Measurements from ENCODE around the gene CMTR1.

The CMTR1 gene

DNA sequence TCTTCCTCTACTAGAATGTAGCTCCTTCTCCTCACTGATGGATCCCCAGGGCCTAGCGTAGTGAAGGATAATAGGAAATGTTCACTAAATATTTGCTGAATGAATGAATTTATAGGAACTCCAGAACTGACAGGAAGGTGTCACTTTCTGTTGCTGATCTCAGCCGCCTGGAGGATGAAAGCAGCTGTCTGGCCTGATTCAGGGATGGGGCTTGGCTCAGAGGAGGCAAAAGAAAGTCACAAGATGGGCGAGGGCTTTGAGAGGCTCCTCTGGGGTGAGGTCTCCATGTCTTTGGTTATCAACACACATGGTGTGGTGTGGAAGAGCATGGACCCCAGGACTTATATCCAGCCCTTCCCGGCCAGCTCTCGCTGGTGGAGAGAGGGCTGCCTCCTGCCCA, 78.2 kb downstream of the CMTR1 start:
- TF ChIP-seq, protein P1, sequence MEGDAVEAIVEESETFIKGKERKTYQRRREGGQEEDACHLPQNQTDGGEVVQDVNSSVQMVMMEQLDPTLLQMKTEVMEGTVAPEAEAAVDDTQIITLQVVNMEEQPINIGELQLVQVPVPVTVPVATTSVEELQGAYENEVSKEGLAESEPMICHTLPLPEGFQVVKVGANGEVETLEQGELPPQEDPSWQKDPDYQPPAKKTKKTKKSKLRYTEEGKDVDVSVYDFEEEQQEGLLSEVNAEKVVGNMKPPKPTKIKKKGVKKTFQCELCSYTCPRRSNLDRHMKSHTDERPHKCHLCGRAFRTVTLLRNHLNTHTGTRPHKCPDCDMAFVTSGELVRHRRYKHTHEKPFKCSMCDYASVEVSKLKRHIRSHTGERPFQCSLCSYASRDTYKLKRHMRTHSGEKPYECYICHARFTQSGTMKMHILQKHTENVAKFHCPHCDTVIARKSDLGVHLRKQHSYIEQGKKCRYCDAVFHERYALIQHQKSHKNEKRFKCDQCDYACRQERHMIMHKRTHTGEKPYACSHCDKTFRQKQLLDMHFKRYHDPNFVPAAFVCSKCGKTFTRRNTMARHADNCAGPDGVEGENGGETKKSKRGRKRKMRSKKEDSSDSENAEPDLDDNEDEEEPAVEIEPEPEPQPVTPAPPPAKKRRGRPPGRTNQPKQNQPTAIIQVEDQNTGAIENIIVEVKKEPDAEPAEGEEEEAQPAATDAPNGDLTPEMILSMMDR (IDR thresholded peaks at IDR 0.05; ENCODE audit: poor library complexity, severe bottlenecking) = no peak
- H3K36me3 ChIP-seq (ENCODE audit: low read depth) = no peaks in the 10 kb centered on the region
- no peak for ATAC-seq (ENCODE audit: low read depth)
- no peak overlapping the region for H3K4me3 ChIP-seq (ENCODE audit: severe bottlenecking)
- no peaks in the 10 kb centered on the region for H3K9me3 ChIP-seq (ENCODE audit: severe bottlenecking)
- no peaks in the 10 kb centered on the region for H3K27me3 ChIP-seq (ENCODE audit: insufficient read depth, poor library complexity, severe bottlenecking)
- H3K27ac ChIP-seq (ENCODE audit: poor library complexity, severe bottlenecking) = no peak overlapping the region
- no peak for DNase-seq (ENCODE audit: low spot score)
- H3K4me1 ChIP-seq (ENCODE audit: insufficient read depth, poor library complexity, severe bottlenecking) = peaks cover 7% of the 10 kb centered on the region

DNA sequence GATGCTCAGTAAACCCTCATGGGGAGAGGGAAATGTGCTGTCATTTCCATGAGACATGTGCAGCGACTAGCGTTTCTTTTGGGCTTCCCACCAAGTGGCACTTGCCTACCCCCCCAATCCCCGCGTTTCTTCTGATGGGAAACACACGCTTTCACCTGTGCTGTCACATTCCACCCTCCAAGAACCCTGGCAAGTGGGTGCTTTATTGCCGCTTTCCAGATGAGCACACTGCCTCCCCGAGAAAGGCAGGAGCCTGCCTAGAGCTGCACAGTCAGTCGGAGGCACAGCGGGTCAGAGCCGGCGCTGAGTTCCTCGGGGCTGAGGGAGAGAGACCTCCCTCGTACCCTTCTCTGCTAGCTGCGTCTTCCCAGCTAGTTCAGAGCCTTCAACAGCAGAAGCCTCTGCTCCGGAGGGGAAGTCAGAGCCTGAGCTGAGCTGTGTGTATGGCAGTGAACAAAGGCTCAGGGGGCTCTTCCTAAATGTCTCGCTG, 78.9 kb downstream of the CMTR1 start:
- TF ChIP-seq, protein P1 (IDR thresholded peaks at IDR 0.05; ENCODE audit: poor library complexity, severe bottlenecking) = no peak

DNA sequence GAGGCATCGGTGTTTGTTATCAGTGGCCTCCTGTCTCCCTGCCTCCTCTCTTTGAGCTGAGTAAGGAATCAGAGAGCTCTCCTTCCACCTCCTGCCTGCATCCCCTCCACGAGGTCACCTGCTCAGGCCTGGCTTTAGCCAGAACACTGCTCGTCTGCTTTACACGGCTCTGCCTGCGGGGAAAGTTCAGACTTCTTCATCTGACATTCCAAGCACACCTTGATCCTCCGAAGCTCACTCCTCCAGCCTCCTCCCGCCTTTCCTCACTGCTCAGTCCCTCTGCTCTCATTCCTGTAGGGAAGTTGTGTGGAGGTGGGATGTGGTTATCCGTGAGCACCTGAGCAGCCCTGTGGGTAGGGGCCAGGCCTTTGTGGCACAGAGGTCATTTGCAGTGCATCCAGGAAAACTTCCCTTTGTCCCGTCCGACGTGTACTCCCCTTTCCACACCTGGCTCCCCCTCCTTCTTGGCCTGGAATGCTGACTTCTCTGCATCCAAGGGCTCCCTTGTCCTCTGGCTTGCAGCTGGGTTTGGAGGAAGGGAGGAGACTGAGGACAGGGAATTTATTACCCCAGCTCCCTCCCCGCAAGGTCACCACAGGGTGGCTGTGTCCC, 79.5 kb downstream of the CMTR1 start:
- no peak for ATAC-seq (ENCODE audit: low read depth)
- TF ChIP-seq, protein P1 (IDR thresholded peaks at IDR 0.05; ENCODE audit: poor library complexity, severe bottlenecking) = no peak
- no peaks in the 10 kb centered on the region for H3K9me3 ChIP-seq (ENCODE audit: severe bottlenecking)
- no peak for DNase-seq (ENCODE audit: low spot score)
- no peak overlapping the region for H3K4me3 ChIP-seq (ENCODE audit: severe bottlenecking)
- no peak overlapping the region for H3K27ac ChIP-seq (ENCODE audit: poor library complexity, severe bottlenecking)
- no peaks in the 10 kb centered on the region for H3K36me3 ChIP-seq (ENCODE audit: low read depth)
- H3K27me3 ChIP-seq (ENCODE audit: insufficient read depth, poor library complexity, severe bottlenecking) = no peaks in the 10 kb centered on the region
- H3K4me1 ChIP-seq (ENCODE audit: insufficient read depth, poor library complexity, severe bottlenecking) = peaks cover 7% of the 10 kb centered on the region

More for the DNA sequence above, 78.9 kb downstream of the CMTR1 start:
- Histone ChIP-seq H3K9me3 (ENCODE audit: severe bottlenecking) (no peaks in the 10 kb centered on the region), H3K36me3 (ENCODE audit: low read depth) (no peaks in the 10 kb centered on the region), H3K4me3 (ENCODE audit: severe bottlenecking) (no peak overlapping the region), H3K27me3 (ENCODE audit: insufficient read depth, poor library complexity, severe bottlenecking) (no peaks in the 10 kb centered on the region), H3K27ac (ENCODE audit: poor library complexity, severe bottlenecking) (no peak overlapping the region), H3K4me1 (ENCODE audit: insufficient read depth, poor library complexity, severe bottlenecking) (peaks cover 7% of the 10 kb centered on the region)
- ATAC-seq (ENCODE audit: low read depth) (no peak), DNase-seq (ENCODE audit: low spot score) (no peak)

DNA sequence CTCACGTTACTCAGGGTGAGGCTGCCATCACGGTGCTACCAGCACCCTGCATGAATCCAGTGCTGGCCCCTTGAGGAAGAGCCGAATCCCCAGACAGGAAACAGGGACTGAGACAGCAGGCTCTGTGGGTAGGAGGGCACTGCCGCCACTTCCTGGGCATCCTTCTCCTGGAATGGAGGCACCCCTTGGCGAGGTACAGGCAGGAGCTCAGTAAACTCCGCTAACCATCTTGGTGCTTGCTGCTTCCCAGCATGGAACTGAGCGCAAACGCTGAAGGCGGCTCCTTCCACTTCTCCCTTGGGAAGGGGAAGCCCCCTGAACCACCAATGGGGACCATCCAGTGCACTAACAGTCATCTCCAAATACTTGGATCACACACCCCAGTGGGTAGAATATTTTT, 80.1 kb downstream of the CMTR1 start:
- no peak for ATAC-seq (ENCODE audit: low read depth)
- H3K27ac ChIP-seq (ENCODE audit: poor library complexity, severe bottlenecking) = no peak overlapping the region
- H3K36me3 ChIP-seq (ENCODE audit: low read depth) = no peaks in the 10 kb centered on the region
- no peak overlapping the region for H3K4me3 ChIP-seq (ENCODE audit: severe bottlenecking)
- no peak for DNase-seq (ENCODE audit: low spot score)
- peaks cover 7% of the 10 kb centered on the region for H3K4me1 ChIP-seq (ENCODE audit: insufficient read depth, poor library complexity, severe bottlenecking)
- TF ChIP-seq, protein P1 (IDR thresholded peaks at IDR 0.05; ENCODE audit: poor library complexity, severe bottlenecking) = no peak
- H3K9me3 ChIP-seq (ENCODE audit: severe bottlenecking) = no peaks in the 10 kb centered on the region
- H3K27me3 ChIP-seq (ENCODE audit: insufficient read depth, poor library complexity, severe bottlenecking) = no peaks in the 10 kb centered on the region

DNA sequence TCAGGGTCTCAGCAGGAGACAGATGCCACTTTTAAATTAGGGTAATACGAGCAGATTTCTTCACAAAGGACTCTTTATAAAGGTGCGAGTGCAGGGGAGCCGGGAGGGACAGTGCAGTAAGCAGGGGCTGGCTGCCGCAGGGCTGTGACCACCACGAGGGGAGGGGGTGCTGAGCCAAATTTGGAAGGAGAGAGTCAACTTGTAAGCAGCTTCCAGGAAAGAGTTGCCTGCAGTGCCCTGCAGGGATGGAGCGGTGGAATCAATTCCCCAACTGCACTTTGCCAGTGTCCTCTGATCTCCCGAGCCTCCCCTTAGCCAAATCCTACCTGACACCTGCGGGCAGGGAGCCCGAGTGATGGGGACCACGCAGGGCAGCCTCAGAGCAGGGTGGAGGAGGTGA, 80.6 kb downstream of the CMTR1 start:
- H3K4me1 ChIP-seq (ENCODE audit: insufficient read depth, poor library complexity, severe bottlenecking) = peaks cover 7% of the 10 kb centered on the region
- DNase-seq (ENCODE audit: low spot score) (no peak), ATAC-seq (ENCODE audit: low read depth) (no peak)
- no peak overlapping the region for H3K27ac ChIP-seq (ENCODE audit: poor library complexity, severe bottlenecking)
- no peaks in the 10 kb centered on the region for H3K36me3 ChIP-seq (ENCODE audit: low read depth)
- TF ChIP-seq, protein P1 (IDR thresholded peaks at IDR 0.05; ENCODE audit: poor library complexity, severe bottlenecking) = no peak
- H3K4me3 ChIP-seq (ENCODE audit: severe bottlenecking) = no peak overlapping the region
- no peaks in the 10 kb centered on the region for H3K27me3 ChIP-seq (ENCODE audit: insufficient read depth, poor library complexity, severe bottlenecking)
- no peaks in the 10 kb centered on the region for H3K9me3 ChIP-seq (ENCODE audit: severe bottlenecking)
